Measurements from ENCODE around the gene CTNNA1. TPM values are rescaled to one million over a fixed set of nuclear protein-coding genes. Genes with fewer than 3 reads are reported as not detected.

CTNNA1 gene
- total RNA-seq, 1 donor from 2014 or later, result 359 TPM

GRCh38 chr5:138937392-138938387 lies 184.5 kb downstream of the CTNNA1 start:
- Mint-ChIP-seq H3K36me3 (ENCODE audit: low read depth, unreplicated experiment) (peaks cover 34% of the 10 kb centered on the region), H3K27ac (ENCODE audit: unreplicated experiment) (no peak overlapping the region), H3K27me3 (ENCODE audit: low read depth, unreplicated experiment) (no peaks in the 10 kb centered on the region), H3K4me1 (ENCODE audit: low read depth, unreplicated experiment) (no peaks in the 10 kb centered on the region), H3K9me3 (ENCODE audit: unreplicated experiment) (peaks cover 3% of the 10 kb centered on the region), H3K4me3 (ENCODE audit: unreplicated experiment) (no peak overlapping the region)
- FAIRE-seq (no peak), DNase-seq (ENCODE audit: low read depth) (no peak)
- no peak overlapping the region for H3K27ac ChIP-seq (ENCODE audit: low read depth, low read length)
- no peaks in the 10 kb centered on the region for H3K4me1 ChIP-seq (ENCODE audit: insufficient read depth, low read length)
- no peak overlapping the region for H2AFZ ChIP-seq (ENCODE audit: low read depth, low read length)
- H3K36me3 ChIP-seq (ENCODE audit: insufficient read depth, low read length), result peaks cover 19% of the 10 kb centered on the region
- TF ChIP-seq CTCF (IDR thresholded peaks at IDR 0.05; ENCODE audit: insufficient read depth, low read depth, low read length) (no peak), EZH2 (IDR thresholded peaks at IDR 0.05; ENCODE audit: insufficient read depth, low read length) (no peak)
- peaks cover 13% of the 10 kb centered on the region for H4K20me1 ChIP-seq (ENCODE audit: insufficient read depth, low read length)
- H3K4me2 ChIP-seq (ENCODE audit: low read length), result no peak overlapping the region
- H3K79me2 ChIP-seq (ENCODE audit: insufficient read depth, low read length), result no peaks in the 10 kb centered on the region
- H3K9ac ChIP-seq (ENCODE audit: low read length), result no peak overlapping the region
- no peaks in the 10 kb centered on the region for H3K27me3 ChIP-seq (ENCODE audit: insufficient read depth, low read length)
- H3K4me3 ChIP-seq (ENCODE audit: insufficient read depth, low read depth, low read length), result no peak overlapping the region
- H3K9me3 ChIP-seq (ENCODE audit: insufficient read depth, low read depth, low read length), result no peaks in the 10 kb centered on the region

GRCh38 chr5:138938526-138938925 lies 185.3 kb downstream of the CTNNA1 start:
- H3K9me3 Mint-ChIP-seq (ENCODE audit: unreplicated experiment), result peaks cover 3% of the 10 kb centered on the region
- Histone ChIP-seq H3K4me1 (ENCODE audit: insufficient read depth, low read length) (no peaks in the 10 kb centered on the region), H2AFZ (ENCODE audit: low read depth, low read length) (no peak overlapping the region), H3K4me3 (ENCODE audit: insufficient read depth, low read depth, low read length) (no peak overlapping the region), H3K9me3 (ENCODE audit: insufficient read depth, low read depth, low read length) (no peaks in the 10 kb centered on the region), H3K36me3 (ENCODE audit: insufficient read depth, low read length) (peaks cover 11% of the 10 kb centered on the region), H3K79me2 (ENCODE audit: insufficient read depth, low read length) (no peaks in the 10 kb centered on the region), H3K4me2 (ENCODE audit: low read length) (no peak overlapping the region), H3K9ac (ENCODE audit: low read length) (no peak overlapping the region), H3K27me3 (ENCODE audit: insufficient read depth, low read length) (no peaks in the 10 kb centered on the region), H4K20me1 (ENCODE audit: insufficient read depth, low read length) (peaks cover 12% of the 10 kb centered on the region), H3K27ac (ENCODE audit: low read depth, low read length) (no peak overlapping the region)
- H3K36me3 Mint-ChIP-seq (ENCODE audit: low read depth, unreplicated experiment), result peaks cover 26% of the 10 kb centered on the region
- no peaks in the 10 kb centered on the region for H3K27me3 Mint-ChIP-seq (ENCODE audit: low read depth, unreplicated experiment)
- TF ChIP-seq CTCF (IDR thresholded peaks at IDR 0.05; ENCODE audit: insufficient read depth, low read depth, low read length), result no peak
- TF ChIP-seq EZH2 (IDR thresholded peaks at IDR 0.05; ENCODE audit: insufficient read depth, low read length), result no peak
- no peak overlapping the region for H3K27ac Mint-ChIP-seq (ENCODE audit: unreplicated experiment)
- FAIRE-seq (no peak), DNase-seq (ENCODE audit: low read depth) (no peak)
- no peak overlapping the region for H3K4me3 Mint-ChIP-seq (ENCODE audit: unreplicated experiment)
- no peaks in the 10 kb centered on the region for H3K4me1 Mint-ChIP-seq (ENCODE audit: low read depth, unreplicated experiment)

GRCh38 chr5:138942066-138942465 lies 188.8 kb downstream of the CTNNA1 start:
- no peaks in the 10 kb centered on the region for H3K27me3 ChIP-seq (ENCODE audit: insufficient read depth, low read length)
- H3K27ac Mint-ChIP-seq (ENCODE audit: unreplicated experiment), result no peak overlapping the region
- FAIRE-seq (no peak), DNase-seq (ENCODE audit: low read depth) (no peak)
- H4K20me1 ChIP-seq (ENCODE audit: insufficient read depth, low read length), result peaks cover 10% of the 10 kb centered on the region
- TF ChIP-seq EZH2 (IDR thresholded peaks at IDR 0.05; ENCODE audit: insufficient read depth, low read length), result no peak
- H3K4me2 ChIP-seq (ENCODE audit: low read length), result no peak overlapping the region
- H3K27ac ChIP-seq (ENCODE audit: low read depth, low read length), result no peak overlapping the region
- no peaks in the 10 kb centered on the region for H3K27me3 Mint-ChIP-seq (ENCODE audit: low read depth, unreplicated experiment)
- peaks cover 6% of the 10 kb centered on the region for H3K9me3 Mint-ChIP-seq (ENCODE audit: unreplicated experiment)
- peaks cover 19% of the 10 kb centered on the region for H3K4me1 ChIP-seq (ENCODE audit: insufficient read depth, low read length)
- no peak overlapping the region for H3K4me3 Mint-ChIP-seq (ENCODE audit: unreplicated experiment)
- peaks cover 23% of the 10 kb centered on the region for H3K36me3 Mint-ChIP-seq (ENCODE audit: low read depth, unreplicated experiment)
- H2AFZ ChIP-seq (ENCODE audit: low read depth, low read length), result no peak overlapping the region
- peaks cover 10% of the 10 kb centered on the region for H3K4me1 Mint-ChIP-seq (ENCODE audit: low read depth, unreplicated experiment)
- H3K9me3 ChIP-seq (ENCODE audit: insufficient read depth, low read depth, low read length), result no peaks in the 10 kb centered on the region
- no peaks in the 10 kb centered on the region for H3K79me2 ChIP-seq (ENCODE audit: insufficient read depth, low read length)
- no peak overlapping the region for H3K9ac ChIP-seq (ENCODE audit: low read length)
- H3K4me3 ChIP-seq (ENCODE audit: insufficient read depth, low read depth, low read length), result no peak overlapping the region
- H3K36me3 ChIP-seq (ENCODE audit: insufficient read depth, low read length), result no peaks in the 10 kb centered on the region

Measured in astrocyte (in vitro differentiated cells and primary cell).